Endothelial cell (in vitro differentiated cells): Measurements from ENCODE around the gene UBASH3B. TPM values are rescaled to one million over a fixed set of nuclear protein-coding genes. Genes with fewer than 3 reads are reported as not detected.

Experiments
- DNase-seq: peaks from one replicate; pipeline ENCODE4 v3.0.0; 2021; ENCODE audit warnings: low spot score
- H3K27ac Mint-ChIP-seq: one replicate; pipeline ENCODE4 v1.8.0; 2021; ENCODE audit warnings: mixed read lengths, inconsistent platforms; ENCODE audit not compliant: unreplicated experiment
- H3K27me3 Mint-ChIP-seq: one replicate; pipeline ENCODE4 v1.8.0; 2021; ENCODE audit warnings: mild to moderate bottlenecking, moderate library complexity, mixed read lengths, inconsistent platforms; ENCODE audit not compliant: unreplicated experiment
- H3K36me3 Mint-ChIP-seq: one replicate; pipeline ENCODE4 v1.8.0; 2021; ENCODE audit warnings: mild to moderate bottlenecking, low read depth, mixed read lengths, inconsistent platforms; ENCODE audit not compliant: unreplicated experiment
- H3K4me1 Mint-ChIP-seq: one replicate; pipeline ENCODE4 v1.8.0; 2021; ENCODE audit warnings: mild to moderate bottlenecking, mixed read lengths, inconsistent platforms; ENCODE audit not compliant: unreplicated experiment
- H3K4me3 Mint-ChIP-seq: one replicate; pipeline ENCODE4 v1.8.0; 2021; ENCODE audit warnings: mild to moderate bottlenecking, mixed read lengths, inconsistent platforms; ENCODE audit not compliant: unreplicated experiment
- H3K9me3 Mint-ChIP-seq: one replicate; pipeline ENCODE4 v1.8.0; 2021; ENCODE audit warnings: mixed read lengths, inconsistent platforms; ENCODE audit not compliant: unreplicated experiment
- CTCF ChIP-seq: fragments of 200-600 bp; sonication (generic); IDR thresholded peaks from one replicate; pipeline ENCODE4 v1.5.0; 2021; ENCODE audit warnings: antibody characterized with exemption; ENCODE audit not compliant: unreplicated experiment
- total RNA-seq: library from RNA; stranded (reverse); fragmentation: NEBNext Ultra II Directional; extraction: Animal tissue kit (Norgen Biotek cat#: 25700); gene quantifications from one replicate; pipeline ENCODE4 v1.2.1, GENCODE V29; 2021; ENCODE audit not compliant: unreplicated experiment

UBASH3B gene
- total RNA-seq, 1 donor from 2014 or later, result 43.3 TPM

- Mint-ChIP-seq H3K9me3 (no peaks in the 10 kb centered on the region), H3K27me3 (peaks cover 2% of the 10 kb centered on the region), H3K36me3 (no peaks in the 10 kb centered on the region), H3K4me3 (no peak overlapping the region), H3K4me1 (peaks cover 8% of the 10 kb centered on the region), H3K27ac (no peak overlapping the region)
- DNase-seq, result no peak
- no peak for TF ChIP-seq CTCF
These were observed 18.0 kb upstream of the UBASH3B start for GRCh38 chr11:122637541-122637940.

GRCh38 chr11:122642472-122642922 is 13.0 kb upstream of the UBASH3B start:
- Mint-ChIP-seq H3K4me3 (no peak overlapping the region), H3K36me3 (no peaks in the 10 kb centered on the region), H3K9me3 (no peaks in the 10 kb centered on the region), H3K27me3 (peaks cover 2% of the 10 kb centered on the region), H3K27ac (no peak overlapping the region), H3K4me1 (peaks cover 3% of the 10 kb centered on the region)
- DNase-seq, result no peak
- TF ChIP-seq CTCF, result no peak

- no peak for TF ChIP-seq CTCF
- Mint-ChIP-seq H3K36me3 (no peaks in the 10 kb centered on the region), H3K4me1 (peaks cover 5% of the 10 kb centered on the region), H3K27me3 (peaks cover 1% of the 10 kb centered on the region), H3K27ac (no peak overlapping the region), H3K4me3 (no peak overlapping the region), H3K9me3 (no peaks in the 10 kb centered on the region)
- DNase-seq, result no peak
These were observed 12.6 kb upstream of the UBASH3B start for GRCh38 chr11:122642971-122643370.

GRCh38 chr11:122645847-122646246 is 9.7 kb upstream of the UBASH3B start:
- H3K9me3 Mint-ChIP-seq, result no peaks in the 10 kb centered on the region
- H3K27me3 Mint-ChIP-seq, result peaks cover 1% of the 10 kb centered on the region
- no peak for TF ChIP-seq CTCF
- H3K36me3 Mint-ChIP-seq, result no peaks in the 10 kb centered on the region
- no peak overlapping the region for H3K4me3 Mint-ChIP-seq
- peaks cover 9% of the 10 kb centered on the region for H3K4me1 Mint-ChIP-seq
- no peak for DNase-seq
- no peak overlapping the region for H3K27ac Mint-ChIP-seq

- TF ChIP-seq CTCF, result no peak
- Mint-ChIP-seq H3K4me1 (peaks cover 9% of the 10 kb centered on the region), H3K36me3 (no peaks in the 10 kb centered on the region), H3K27me3 (peaks cover 1% of the 10 kb centered on the region), H3K27ac (peak overlapping the region; percentile 48), H3K9me3 (no peaks in the 10 kb centered on the region), H3K4me3 (no peak overlapping the region)
- DNase-seq, result no peak
These were observed 8.8 kb upstream of the UBASH3B start for GRCh38 chr11:122646549-122647340.
